Caco-2 (cell line): ENCODE measurements around the gene CAMK2G. TPM values are rescaled to one million over a fixed set of nuclear protein-coding genes. Genes with fewer than 3 reads are reported as not detected.

Experiments used
- BruUV-seq: library from RNA; stranded (reverse); fragments of 400-500 nt; replicated peaks from 2 replicates; lab custom pipeline; 2021; lab: Mats Ljungman, UMichigan
- CTCF ChIA-PET: fragments of 300-600 bp; sonication (Branson Sonifier 250); formaldehyde crosslinking; loops from one replicate; lab custom pipeline; 2022; ENCODE audit warnings: antibody characterized with exemption; lab: Charles Lee
- POLR2A ChIA-PET: fragments of 300-600 bp; sonication (Branson Sonifier 250); formaldehyde crosslinking; loops from one replicate; lab custom pipeline; 2022; ENCODE audit warnings: antibody characterized with exemption; lab: Charles Lee
- DNase-seq, 2 experiments: peaks; one replicate each; pipeline versions ENCODE4 v3.0.0 to v3.0.0-alpha.2; 2020 to 2022
- H3K27me3 ChIP-seq: replicated peaks from 2 replicates; pipeline ENCODE4 v1.6.0; 2011; ENCODE audit warnings: low read length; ENCODE audit not compliant: control insufficient read depth, insufficient read depth
- H3K36me3 ChIP-seq: 2 replicates; pipeline ENCODE4 v1.5.1; 2011; ENCODE audit warnings: low read length; ENCODE audit not compliant: control insufficient read depth, insufficient read depth
- H3K4me1 ChIP-seq: fragments of 250-450 bp; sonication (Bioruptor Pico); 2 replicates; pipeline ENCODE4 v1.5.1; 2020; ENCODE audit warnings: mild to moderate bottlenecking
- H3K4me3 ChIP-seq: 2 replicates; pipeline ENCODE4 v1.5.1; 2011; ENCODE audit warnings: low read depth, mild to moderate bottlenecking, control low read depth, low read length
- H3K9me3 ChIP-seq: fragments of 250-450 bp; sonication (Bioruptor Pico); 2 replicates; pipeline ENCODE4 v1.5.1; 2020; ENCODE audit warnings: mild to moderate bottlenecking, moderate library complexity
- H3K27ac Mint-ChIP-seq: one replicate; pipeline ENCODE4 v1.8.0; 2022; ENCODE audit warnings: mixed read lengths; ENCODE audit not compliant: unreplicated experiment
- H3K27me3 Mint-ChIP-seq: one replicate; pipeline ENCODE4 v1.8.0; 2022; ENCODE audit warnings: mixed read lengths; ENCODE audit not compliant: insufficient read depth, unreplicated experiment
- H3K36me3 Mint-ChIP-seq: one replicate; pipeline ENCODE4 v1.8.0; 2022; ENCODE audit warnings: mild to moderate bottlenecking, mixed read lengths; ENCODE audit not compliant: insufficient read depth, unreplicated experiment
- H3K4me1 Mint-ChIP-seq: one replicate; pipeline ENCODE4 v1.8.0; 2022; ENCODE audit warnings: low read depth, mixed read lengths; ENCODE audit not compliant: unreplicated experiment
- H3K4me3 Mint-ChIP-seq: one replicate; pipeline ENCODE4 v1.8.0; 2022; ENCODE audit warnings: mild to moderate bottlenecking, moderate library complexity, mixed read lengths; ENCODE audit not compliant: unreplicated experiment
- H3K9me3 Mint-ChIP-seq: one replicate; pipeline ENCODE4 v1.8.0; 2022; ENCODE audit warnings: mixed read lengths; ENCODE audit not compliant: unreplicated experiment
- intact Hi-C: fragments of 100-400 bp; cut with micrococcal nuclease; formaldehyde crosslinking; loops from one replicate; pipeline ENCODE4 v1.10.0; 2022; ENCODE audit not compliant: unreplicated experiment
- total RNA-seq: library from RNA; stranded (reverse); gene quantifications from 2 replicates; pipeline ENCODE4 v1.2.3, GENCODE V29; 2022
- TF ChIP-seq, protein P1 (sequence below), 2 experiments: fragments of 200-600 bp in 1 of 2; IDR thresholded peaks; 1 replicate in 1 of 2; 2 replicates in 1 of 2; pipeline versions ENCODE4 v1.5.1 to v1.8.0; 2011 to 2022; ENCODE audit warnings: antibody characterized with exemption in 1 of 2, control low read depth in 1 of 2, inconsistent platforms in 1 of 2, low read depth in 1 of 2, low read length in 1 of 2, mild to moderate bottlenecking in 1 of 2, moderate library complexity in 1 of 2; ENCODE audit not compliant: insufficient read depth in 1 of 2, severe bottlenecking in 1 of 2, unreplicated experiment in 1 of 2

Gene CAMK2G
- total RNA-seq, 1 experiment from 2014 or later = 78.8 TPM

DNA sequence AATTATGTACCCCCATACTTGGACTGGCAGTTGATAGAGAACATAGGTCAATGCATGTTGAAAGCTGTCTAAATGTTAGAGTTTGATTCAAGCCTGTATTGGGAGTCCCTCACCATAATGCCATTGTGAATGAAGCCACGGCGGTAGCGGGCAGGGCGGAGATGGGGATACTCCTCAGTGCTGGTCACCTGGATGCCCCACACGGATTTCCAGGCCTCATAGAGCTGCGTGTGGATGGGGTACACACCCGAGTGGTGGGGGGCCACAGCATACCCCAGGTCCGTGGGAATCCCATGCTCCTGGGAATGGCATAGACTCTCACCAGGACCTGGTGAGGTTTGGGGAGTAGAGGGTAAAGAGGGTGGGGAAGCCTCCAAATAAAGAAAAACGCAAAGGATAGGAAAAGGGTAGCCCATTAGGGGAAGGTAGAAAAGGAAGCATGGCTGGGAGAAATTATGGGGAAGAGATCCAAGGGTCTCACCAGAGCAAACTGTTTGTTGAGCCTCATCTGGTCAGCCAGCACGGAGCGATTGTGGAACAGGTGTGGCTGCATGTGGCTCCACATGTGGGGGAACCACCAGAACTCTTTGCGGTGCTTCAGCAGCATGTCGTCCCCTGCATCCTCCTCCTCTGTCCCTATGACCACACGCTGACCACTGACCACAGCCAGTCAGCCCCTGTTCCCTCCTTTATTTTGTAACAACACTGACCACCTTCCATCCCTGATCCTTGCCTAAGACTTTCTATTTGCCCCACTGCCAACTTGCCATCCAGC lies 68.0 kb downstream of the CAMK2G start:
- Mint-ChIP-seq H3K9me3 (no peaks in the 10 kb centered on the region), H3K4me1 (no peaks in the 10 kb centered on the region), H3K4me3 (no peak overlapping the region), H3K27ac (no peak overlapping the region), H3K27me3 (no peaks in the 10 kb centered on the region), H3K36me3 (peaks cover 61% of the 10 kb centered on the region)
- Histone ChIP-seq H3K36me3 (no peaks in the 10 kb centered on the region; the same call in none of the 2 replicates), H3K4me3 (no peak overlapping the region), H3K27me3 (no peaks in the 10 kb centered on the region), H3K4me1 (no peaks in the 10 kb centered on the region), H3K9me3 (no peaks in the 10 kb centered on the region)
- intact Hi-C loops = no loop called here
- TF ChIP-seq, protein P1, sequence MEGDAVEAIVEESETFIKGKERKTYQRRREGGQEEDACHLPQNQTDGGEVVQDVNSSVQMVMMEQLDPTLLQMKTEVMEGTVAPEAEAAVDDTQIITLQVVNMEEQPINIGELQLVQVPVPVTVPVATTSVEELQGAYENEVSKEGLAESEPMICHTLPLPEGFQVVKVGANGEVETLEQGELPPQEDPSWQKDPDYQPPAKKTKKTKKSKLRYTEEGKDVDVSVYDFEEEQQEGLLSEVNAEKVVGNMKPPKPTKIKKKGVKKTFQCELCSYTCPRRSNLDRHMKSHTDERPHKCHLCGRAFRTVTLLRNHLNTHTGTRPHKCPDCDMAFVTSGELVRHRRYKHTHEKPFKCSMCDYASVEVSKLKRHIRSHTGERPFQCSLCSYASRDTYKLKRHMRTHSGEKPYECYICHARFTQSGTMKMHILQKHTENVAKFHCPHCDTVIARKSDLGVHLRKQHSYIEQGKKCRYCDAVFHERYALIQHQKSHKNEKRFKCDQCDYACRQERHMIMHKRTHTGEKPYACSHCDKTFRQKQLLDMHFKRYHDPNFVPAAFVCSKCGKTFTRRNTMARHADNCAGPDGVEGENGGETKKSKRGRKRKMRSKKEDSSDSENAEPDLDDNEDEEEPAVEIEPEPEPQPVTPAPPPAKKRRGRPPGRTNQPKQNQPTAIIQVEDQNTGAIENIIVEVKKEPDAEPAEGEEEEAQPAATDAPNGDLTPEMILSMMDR (IDR thresholded peaks at IDR 0.05; ENCODE audit: insufficient read depth in 1 of 2, low read depth in 1 of 2, low read length in 1 of 2, severe bottlenecking in 1 of 2, unreplicated experiment in 1 of 2) = no peak
- ChIA-PET POLR2A (no interaction called here), CTCF (interaction anchor here (0.6 kb wide), 1 partner anchor 36 kb away, joined by 3 read pairs; no protein-coding TSS in a partner anchor)
- DNase-seq = no peak
- BruUV-seq = no TSS peak

GRCh38 chr10:73803680-73804286 lies 70.6 kb downstream of the CAMK2G start:
- no peaks in the 10 kb centered on the region for H3K9me3 Mint-ChIP-seq
- TF ChIP-seq, protein P1 (IDR thresholded peaks at IDR 0.05; ENCODE audit: insufficient read depth in 1 of 2, low read depth in 1 of 2, low read length in 1 of 2, severe bottlenecking in 1 of 2, unreplicated experiment in 1 of 2) = no peak
- H3K4me3 Mint-ChIP-seq = no peak overlapping the region
- peaks cover 74% of the 10 kb centered on the region for H3K36me3 Mint-ChIP-seq
- CTCF ChIA-PET = interaction anchor here (0.6 kb wide), 1 partner anchor 139 kb away, joined by 3 read pairs; no protein-coding TSS in a partner anchor
- intact Hi-C loops = no loop called here
- H3K4me1 ChIP-seq = no peaks in the 10 kb centered on the region
- no peaks in the 10 kb centered on the region for H3K9me3 ChIP-seq
- no peak overlapping the region for H3K4me3 ChIP-seq
- peaks cover 2% of the 10 kb centered on the region for H3K36me3 ChIP-seq
- BruUV-seq = no TSS peak
- no peak for DNase-seq
- no peaks in the 10 kb centered on the region for H3K4me1 Mint-ChIP-seq
- H3K27ac Mint-ChIP-seq = no peak overlapping the region
- no peaks in the 10 kb centered on the region for H3K27me3 Mint-ChIP-seq
- POLR2A ChIA-PET = interaction anchor here (0.6 to 0.7 kb wide), 2 partner anchors 37 to 406 kb away, joined by 3 read pairs; no protein-coding TSS in a partner anchor
- no peaks in the 10 kb centered on the region for H3K27me3 ChIP-seq

GRCh38 chr10:73802276-73802991 lies 71.9 kb downstream of the CAMK2G start:
- no peak overlapping the region for H3K4me3 ChIP-seq
- ChIA-PET POLR2A (no interaction called here), CTCF (no interaction called here)
- H3K27me3 Mint-ChIP-seq = no peaks in the 10 kb centered on the region
- TF ChIP-seq, protein P1 (IDR thresholded peaks at IDR 0.05; ENCODE audit: insufficient read depth in 1 of 2, low read depth in 1 of 2, low read length in 1 of 2, severe bottlenecking in 1 of 2, unreplicated experiment in 1 of 2) = no peak
- H3K36me3 Mint-ChIP-seq = peaks cover 80% of the 10 kb centered on the region
- no peak overlapping the region for H3K4me3 Mint-ChIP-seq
- no peaks in the 10 kb centered on the region for H3K4me1 Mint-ChIP-seq
- H3K9me3 Mint-ChIP-seq = no peaks in the 10 kb centered on the region
- peaks cover 2% of the 10 kb centered on the region for H3K36me3 ChIP-seq
- BruUV-seq = no TSS peak
- no peak for DNase-seq
- no peaks in the 10 kb centered on the region for H3K27me3 ChIP-seq
- H3K4me1 ChIP-seq = no peaks in the 10 kb centered on the region
- intact Hi-C loops = no loop called here
- H3K9me3 ChIP-seq = no peaks in the 10 kb centered on the region
- H3K27ac Mint-ChIP-seq = no peak overlapping the region
